Mesenchymal stem cell (in vitro differentiated cells and primary cell): ENCODE data around the gene PNPO.

Experiments
- DNase-seq: peaks from one replicate; pipeline ENCODE4 v3.0.0-alpha.2; 2013
- H2AFZ ChIP-seq: one replicate; pipeline ENCODE4 v1.6.1; 2013; ENCODE audit warnings: low read depth, mild to moderate bottlenecking, control low read depth, inconsistent platforms, low read length, moderate library complexity
- H2AK5ac ChIP-seq: 2 replicates; pipeline ENCODE4 v1.6.1; 2013; ENCODE audit warnings: low read length, moderate library complexity, mild to moderate bottlenecking, inconsistent platforms; ENCODE audit not compliant: severe bottlenecking
- H2BK120ac ChIP-seq: one replicate; pipeline ENCODE4 v1.6.1; 2013; ENCODE audit warnings: low read depth, mild to moderate bottlenecking, inconsistent platforms, low read length, moderate library complexity
- H2BK12ac ChIP-seq, 2 experiments: one replicate each; pipeline ENCODE4 v1.6.1; 2013; ENCODE audit warnings: inconsistent platforms in 2 of 2, low read length in 2 of 2, mild to moderate bottlenecking in 2 of 2, moderate library complexity in 2 of 2, control low read depth in 1 of 2
- H2BK15ac ChIP-seq: one replicate; pipeline ENCODE4 v1.6.1; 2013; ENCODE audit warnings: mild to moderate bottlenecking, low read depth, inconsistent platforms; ENCODE audit not compliant: poor library complexity, severe bottlenecking
- H2BK5ac ChIP-seq: 2 replicates; pipeline ENCODE4 v1.6.1; 2013; ENCODE audit warnings: low read depth, mild to moderate bottlenecking, low read length, control low read depth, inconsistent platforms; ENCODE audit not compliant: poor library complexity, severe bottlenecking
- H3K14ac ChIP-seq, 2 experiments: one replicate each; pipeline ENCODE4 v1.6.1; 2013; ENCODE audit warnings: inconsistent platforms in 2 of 2, low read length in 2 of 2, control low read depth in 1 of 2, mild to moderate bottlenecking in 1 of 2, moderate library complexity in 1 of 2
- H3K18ac ChIP-seq, 2 experiments: one replicate each; pipeline ENCODE4 v1.6.1; 2013; ENCODE audit warnings: inconsistent platforms in 2 of 2, low read length in 2 of 2, control low read depth in 1 of 2, low read depth in 1 of 2, mild to moderate bottlenecking in 1 of 2
- H3K23ac ChIP-seq, 2 experiments: one replicate each; pipeline ENCODE4 v1.6.1; 2013; ENCODE audit warnings: inconsistent platforms in 2 of 2, low read length in 2 of 2, mild to moderate bottlenecking in 2 of 2, moderate library complexity in 2 of 2, control low read depth in 1 of 2
- H3K27ac ChIP-seq: 2 replicates; pipeline ENCODE4 v1.5.1; 2013; ENCODE audit warnings: mild to moderate bottlenecking, moderate library complexity, low read length, control low read depth, inconsistent platforms; ENCODE audit not compliant: poor library complexity, severe bottlenecking
- H3K27me3 ChIP-seq, 2 experiments: 2 replicates each; pipeline versions ENCODE4 v1.6.1 to v1.7.0; 2013; ENCODE audit warnings: low read length in 2 of 2, mild to moderate bottlenecking in 2 of 2, moderate library complexity in 2 of 2, control low read depth in 1 of 2, inconsistent platforms in 1 of 2; ENCODE audit not compliant: control insufficient read depth in 1 of 2, insufficient read depth in 1 of 2
- H3K36me3 ChIP-seq, 2 experiments: 2 replicates each; pipeline versions ENCODE4 v1.6.1 to v1.7.0; 2013; ENCODE audit warnings: low read length in 2 of 2, control low read depth in 1 of 2, inconsistent platforms in 1 of 2, low read depth in 1 of 2, mild to moderate bottlenecking in 1 of 2; ENCODE audit not compliant: insufficient read depth in 2 of 2, control insufficient read depth in 1 of 2
- H3K4ac ChIP-seq, 2 experiments: one replicate each; pipeline ENCODE4 v1.6.1; 2013; ENCODE audit warnings: inconsistent platforms in 2 of 2, low read length in 2 of 2, mild to moderate bottlenecking in 2 of 2, moderate library complexity in 2 of 2, control low read depth in 1 of 2, low read depth in 1 of 2
- H3K4me1 ChIP-seq: 2 replicates; pipeline ENCODE4 v1.6.1; 2013; ENCODE audit warnings: low read depth, low read length, control low read depth; ENCODE audit not compliant: control insufficient read depth, insufficient read depth
- H3K4me2 ChIP-seq: 2 replicates; pipeline ENCODE4 v1.6.1; 2013; ENCODE audit warnings: low read length, mild to moderate bottlenecking, inconsistent platforms; ENCODE audit not compliant: poor library complexity, severe bottlenecking
- H3K4me3 ChIP-seq, 2 experiments: 2 replicates each; pipeline versions ENCODE4 v1.5.1 to v1.7.0; 2013; ENCODE audit warnings: low read length in 2 of 2, mild to moderate bottlenecking in 2 of 2, control low read depth in 1 of 2, low read depth in 1 of 2; ENCODE audit not compliant: insufficient read depth in 1 of 2
- H3K79me1 ChIP-seq: replicated peaks from 2 replicates; pipeline ENCODE4 v1.6.1; 2013; ENCODE audit warnings: mild to moderate bottlenecking, control low read depth, low read length, inconsistent platforms; ENCODE audit not compliant: poor library complexity, severe bottlenecking
- H3K9ac ChIP-seq: 2 replicates; pipeline ENCODE4 v1.7.0; 2013; ENCODE audit warnings: mild to moderate bottlenecking, low read length, moderate library complexity
- H3K9me3 ChIP-seq: 2 replicates; pipeline ENCODE4 v1.7.0; 2013; ENCODE audit warnings: mild to moderate bottlenecking, low read length; ENCODE audit not compliant: control insufficient read depth
- H4K8ac ChIP-seq: one replicate; pipeline ENCODE4 v1.6.1; 2013; ENCODE audit warnings: inconsistent platforms, mild to moderate bottlenecking, low read length, moderate library complexity
- H4K91ac ChIP-seq: one replicate; pipeline ENCODE4 v1.6.1; 2013; ENCODE audit warnings: mild to moderate bottlenecking, low read length, inconsistent platforms
- WGBS: methylation state at CpG from one replicate; pipeline ENCODE4 v1.1.7; 2013; ENCODE audit warnings: mixed read lengths; 5-methylcytosine and 5-hydroxymethylcytosine counted together

PNPO gene

GRCh38 chr17:47981462-47981861, 40.1 kb downstream of the PNPO start:
- Histone ChIP-seq H3K9me3 (no peaks in the 10 kb centered on the region), H3K14ac (no peak overlapping the region), H2BK12ac (no peak overlapping the region), H3K79me1 (peaks cover 12% of the 10 kb centered on the region), H3K36me3 (peaks cover 60 to 65% of the 10 kb centered on the region in 2 experiments), H3K18ac (no peak overlapping the region), H3K4ac (no peak overlapping the region), H3K4me3 (no peak overlapping the region), H3K23ac (no peak overlapping the region), H2BK120ac (no peak overlapping the region), H3K27ac (no peak overlapping the region), H4K8ac (no peak overlapping the region), H3K4me2 (no peak overlapping the region), H2AK5ac (no peak overlapping the region), H2AFZ (no peak overlapping the region), H3K27me3 (no peaks in the 10 kb centered on the region), H3K9ac (no peak overlapping the region), H4K91ac (no peak overlapping the region), H3K4me1 (no peaks in the 10 kb centered on the region), H2BK5ac (no peak overlapping the region), H2BK15ac (no peak overlapping the region)
- 99% methylated on average over 9 of the region's 9 CpGs for WGBS
- DNase-seq: no peak

- Histone ChIP-seq H3K4me3 (no peak overlapping the region), H3K4me2 (no peak overlapping the region), H3K27me3 (no peaks in the 10 kb centered on the region), H2BK15ac (no peak overlapping the region), H3K14ac (no peak overlapping the region), H2BK12ac (no peak overlapping the region), H3K4me1 (peaks cover 3% of the 10 kb centered on the region), H3K18ac (no peak overlapping the region), H3K4ac (no peak overlapping the region), H4K8ac (no peak overlapping the region), H2AK5ac (no peak overlapping the region), H4K91ac (no peak overlapping the region), H3K27ac (no peak overlapping the region), H3K23ac (no peak overlapping the region), H2BK120ac (no peak overlapping the region), H2BK5ac (no peak overlapping the region), H3K9ac (no peak overlapping the region), H3K36me3 (peaks cover 59 to 60% of the 10 kb centered on the region in 2 experiments), H2AFZ (no peak overlapping the region), H3K9me3 (no peaks in the 10 kb centered on the region), H3K79me1 (peaks cover 12% of the 10 kb centered on the region)
- no peak for DNase-seq
- WGBS: 91% methylated on average over 12 of the region's 14 CpGs
Observed at GRCh38 chr17:47982091-47982617, 40.8 kb downstream of the PNPO start.

- H3K27ac ChIP-seq: no peak overlapping the region
- DNase-seq: no peak
- peaks cover 53 to 55% of the 10 kb centered on the region in 2 experiments for H3K36me3 ChIP-seq
- H3K23ac ChIP-seq: no peak overlapping the region
- H3K14ac ChIP-seq: no peak overlapping the region
- peaks cover 9% of the 10 kb centered on the region for H3K4me1 ChIP-seq
- no peak overlapping the region for H2AFZ ChIP-seq
- H3K9me3 ChIP-seq: no peaks in the 10 kb centered on the region
- no peak overlapping the region for H4K8ac ChIP-seq
- H2BK5ac ChIP-seq: no peak overlapping the region
- no peak overlapping the region for H3K9ac ChIP-seq
- H2BK120ac ChIP-seq: no peak overlapping the region
- no peak overlapping the region for H3K4ac ChIP-seq
- no peak overlapping the region for H3K4me3 ChIP-seq
- H3K27me3 ChIP-seq: no peaks in the 10 kb centered on the region
- H4K91ac ChIP-seq: no peak overlapping the region
- H3K18ac ChIP-seq: no peak overlapping the region
- H2AK5ac ChIP-seq: no peak overlapping the region
- H2BK15ac ChIP-seq: no peak overlapping the region
- 94% methylated on average over 9 of the region's 9 CpGs for WGBS
- H3K4me2 ChIP-seq: no peak overlapping the region
- H2BK12ac ChIP-seq: no peak overlapping the region
- H3K79me1 ChIP-seq: peaks cover 12% of the 10 kb centered on the region
Observed at GRCh38 chr17:47982645-47983390, 41.4 kb downstream of the PNPO start.

GRCh38 chr17:47983492-47984223, 42.3 kb downstream of the PNPO start:
- H3K4me2 ChIP-seq: no peak overlapping the region
- H2BK15ac ChIP-seq: no peak overlapping the region
- H2AFZ ChIP-seq: no peak overlapping the region
- no peak overlapping the region for H3K23ac ChIP-seq
- H3K36me3 ChIP-seq: peaks cover 48 to 49% of the 10 kb centered on the region in 2 experiments
- no peak overlapping the region for H2BK12ac ChIP-seq
- H3K9ac ChIP-seq: no peak overlapping the region
- H2BK120ac ChIP-seq: no peak overlapping the region
- no peak overlapping the region for H4K91ac ChIP-seq
- H3K4me1 ChIP-seq: peaks cover 13% of the 10 kb centered on the region
- no peak for DNase-seq
- H3K18ac ChIP-seq: no peak overlapping the region
- no peak overlapping the region for H3K14ac ChIP-seq
- no peaks in the 10 kb centered on the region for H3K27me3 ChIP-seq
- no peak overlapping the region for H2AK5ac ChIP-seq
- no peak overlapping the region for H3K27ac ChIP-seq
- H3K79me1 ChIP-seq: peaks cover 11% of the 10 kb centered on the region
- H3K4me3 ChIP-seq: no peak overlapping the region
- H3K4ac ChIP-seq: no peak overlapping the region
- no peak overlapping the region for H2BK5ac ChIP-seq
- no peaks in the 10 kb centered on the region for H3K9me3 ChIP-seq
- WGBS: 91% methylated on average over 11 of the region's 11 CpGs
- no peak overlapping the region for H4K8ac ChIP-seq
